Measurements from ENCODE around the gene HAPLN1.

- no peak for TF ChIP-seq CTCF (IDR thresholded peaks at IDR 0.05; ENCODE audit: low read depth, low read length)
- TF ChIP-seq POLR2A (IDR thresholded peaks at IDR 0.05; ENCODE audit: extremely low read depth, insufficient read length): no peak
- TF ChIP-seq MAX (IDR thresholded peaks at IDR 0.05; ENCODE audit: low read depth, low read length): no peak
Measured at GRCh38 chr5:83740741-83741140, 20.1 kb upstream of the HAPLN1 start.
